GM12864 (cell line): Measurements from ENCODE around the gene CAMK2D.

ENCODE experiments used
- DNase-seq: peaks from one replicate; pipeline ENCODE4 v3.0.0-alpha.2; 2011; ENCODE audit warnings: low read depth
- H3K4me3 ChIP-seq: 2 replicates; pipeline ENCODE4 v1.5.1; 2011; ENCODE audit warnings: mild to moderate bottlenecking, low read depth, low read length, control low read depth
- CTCF ChIP-seq: IDR thresholded peaks from 2 replicates; pipeline ENCODE4 v1.5.1; 2011; ENCODE audit warnings: low read depth, mild to moderate bottlenecking, moderate library complexity, low read length, control low read depth, inconsistent platforms; ENCODE audit errors: missing control alignments

CAMK2D gene

GRCh38 chr4:113776016-113776415 lies 14.5 kb upstream of the CAMK2D start:
- H3K4me3 ChIP-seq: no peak overlapping the region
- DNase-seq: no peak
- TF ChIP-seq CTCF: no peak

- TF ChIP-seq CTCF: no peak
- DNase-seq: no peak
- H3K4me3 ChIP-seq: no peak overlapping the region
Measured at GRCh38 chr4:113773756-113774155, 12.2 kb upstream of the CAMK2D start.

GRCh38 chr4:113773014-113773413 lies 11.5 kb upstream of the CAMK2D start:
- no peak for TF ChIP-seq CTCF
- no peak overlapping the region for H3K4me3 ChIP-seq
- no peak for DNase-seq

- no peak for TF ChIP-seq CTCF
- no peak overlapping the region for H3K4me3 ChIP-seq
- DNase-seq: no peak
Measured at GRCh38 chr4:113772319-113772718, 10.8 kb upstream of the CAMK2D start.

GRCh38 chr4:113769744-113770143 lies 8.2 kb upstream of the CAMK2D start:
- no peak overlapping the region for H3K4me3 ChIP-seq
- no peak for TF ChIP-seq CTCF
- no peak for DNase-seq

- no peak overlapping the region for H3K4me3 ChIP-seq
- no peak for TF ChIP-seq CTCF
- no peak for DNase-seq
Measured at GRCh38 chr4:113768952-113769351, 7.4 kb upstream of the CAMK2D start.

- no peak overlapping the region for H3K4me3 ChIP-seq
- DNase-seq: no peak
- TF ChIP-seq CTCF: no peak
Measured at GRCh38 chr4:113766882-113767281, 5.3 kb upstream of the CAMK2D start.
